ENCODE data around the gene LRRC61.
"Not testable (repeated sequence)": the region's sequence is repeated elsewhere in the genome, so short reads cannot be mapped to it uniquely, and the experiment has no call there.

The LRRC61 gene

DNA sequence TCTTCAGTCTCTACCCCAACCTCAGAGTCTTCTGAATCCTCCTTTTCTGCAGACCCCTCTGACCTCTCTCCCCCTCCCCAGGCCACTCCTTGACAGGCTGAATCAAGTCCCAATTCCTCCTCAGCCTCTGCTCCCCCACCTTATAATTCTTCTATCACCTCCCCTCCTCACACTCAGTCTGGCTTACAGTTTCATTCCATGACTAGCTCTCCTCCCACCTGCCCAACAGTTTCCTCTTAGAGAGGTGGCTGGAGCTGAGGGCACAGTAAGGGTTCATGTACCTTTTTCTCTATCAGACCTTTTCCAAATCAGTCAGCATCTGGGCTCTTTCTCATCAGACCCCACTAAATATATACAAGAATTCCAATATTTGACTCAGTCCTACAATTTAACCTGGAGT, 14.6 kb upstream of the LRRC61 start:
- no peak for DNase-seq

DNA sequence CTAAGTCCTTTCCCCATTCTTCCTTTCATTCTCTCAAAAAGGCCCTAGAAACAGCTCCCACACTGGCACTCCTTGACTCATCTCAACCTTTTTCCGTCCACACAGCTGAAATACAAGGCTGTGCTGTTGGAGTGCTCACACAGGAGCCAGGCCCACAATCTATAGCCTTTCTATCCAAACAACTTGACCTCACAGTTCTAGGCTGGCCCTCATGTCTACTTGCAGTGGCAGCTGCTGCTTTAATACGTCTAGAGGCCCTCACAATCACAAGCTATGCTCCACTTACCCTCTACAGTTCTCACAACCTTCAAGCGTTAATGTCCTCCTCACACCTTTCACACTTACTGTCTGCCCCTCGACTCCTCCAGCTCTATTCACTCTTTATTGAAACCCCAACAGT, 12.0 kb upstream of the LRRC61 start:
- DNase-seq: no peak

DNA sequence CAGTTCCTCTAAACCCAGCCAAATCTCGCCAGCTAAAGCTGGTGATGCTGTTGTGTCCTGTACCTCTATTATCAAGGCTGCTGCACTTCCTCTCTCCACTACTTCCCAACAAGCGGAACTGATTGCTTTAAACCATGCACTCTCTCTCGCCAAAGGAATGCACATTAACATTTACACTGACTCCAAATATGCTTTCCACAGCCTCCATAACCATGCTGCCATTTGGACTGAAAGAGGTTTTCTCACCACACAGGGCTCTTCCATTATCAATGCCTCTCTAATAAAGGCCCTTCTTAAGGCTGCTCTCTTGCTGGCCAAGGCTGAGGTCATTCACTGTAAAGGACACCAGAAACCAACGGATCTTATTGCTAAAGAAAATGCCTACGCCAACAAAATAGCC, 11.4 kb upstream of the LRRC61 start:
- no peak for DNase-seq

GRCh38 chr7:150312649-150313366, 10.3 kb upstream of the LRRC61 start:
- DNase-seq: not testable (repeated sequence)

GRCh38 chr7:150313367-150313809, 9.8 kb upstream of the LRRC61 start:
- DNase-seq: no peak

- no peak for DNase-seq
Observed at GRCh38 chr7:150313870-150314269, 9.3 kb upstream of the LRRC61 start.

DNA sequence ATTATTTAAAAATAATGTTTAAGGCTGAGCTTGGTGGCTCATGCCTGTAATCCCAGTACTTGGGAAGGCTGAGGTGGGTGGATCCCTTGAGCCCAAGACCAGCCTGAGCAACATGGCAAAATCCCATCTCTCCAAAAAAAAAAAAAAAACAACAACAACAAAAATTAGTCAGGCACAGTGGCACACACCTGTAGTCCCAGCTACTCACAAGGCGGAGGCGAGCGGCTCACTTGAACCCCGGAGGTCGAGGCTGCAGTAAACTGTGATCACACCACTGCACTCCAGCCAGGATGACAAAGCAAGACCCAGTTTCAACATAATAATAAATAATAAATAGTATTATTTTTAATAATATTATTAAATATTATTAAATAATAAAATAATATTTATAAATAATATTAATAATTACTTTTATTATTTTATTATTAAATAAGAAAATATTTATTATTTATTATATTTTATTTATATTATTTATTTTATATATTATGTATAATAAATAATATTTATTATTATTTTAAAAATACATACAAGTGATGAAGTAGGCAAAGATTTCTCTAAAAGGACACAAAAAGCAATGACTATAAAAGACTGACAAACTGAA, 8.4 kb upstream of the LRRC61 start:
- DNase-seq: no peak

DNA sequence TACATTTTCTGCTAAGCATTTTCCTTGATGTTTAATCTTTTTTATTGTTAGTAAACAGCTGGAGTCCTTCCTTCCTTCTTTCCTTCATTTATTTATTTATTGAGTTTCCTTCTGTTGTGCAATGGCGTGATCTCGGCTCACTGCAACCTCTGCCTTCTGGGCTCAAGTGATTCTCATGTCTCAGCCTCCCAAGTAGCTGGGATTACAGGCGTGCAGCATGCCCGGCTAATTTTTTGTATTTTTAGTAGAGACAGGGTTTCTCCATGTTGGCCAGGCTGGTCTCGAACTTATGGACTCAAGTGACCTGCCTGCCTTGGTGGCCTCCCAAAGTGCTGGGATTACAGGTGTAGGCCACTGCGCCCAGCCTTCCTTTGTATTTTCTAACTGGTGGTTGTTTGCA, 6.2 kb upstream of the LRRC61 start:
- not testable (repeated sequence) for DNase-seq

DNA sequence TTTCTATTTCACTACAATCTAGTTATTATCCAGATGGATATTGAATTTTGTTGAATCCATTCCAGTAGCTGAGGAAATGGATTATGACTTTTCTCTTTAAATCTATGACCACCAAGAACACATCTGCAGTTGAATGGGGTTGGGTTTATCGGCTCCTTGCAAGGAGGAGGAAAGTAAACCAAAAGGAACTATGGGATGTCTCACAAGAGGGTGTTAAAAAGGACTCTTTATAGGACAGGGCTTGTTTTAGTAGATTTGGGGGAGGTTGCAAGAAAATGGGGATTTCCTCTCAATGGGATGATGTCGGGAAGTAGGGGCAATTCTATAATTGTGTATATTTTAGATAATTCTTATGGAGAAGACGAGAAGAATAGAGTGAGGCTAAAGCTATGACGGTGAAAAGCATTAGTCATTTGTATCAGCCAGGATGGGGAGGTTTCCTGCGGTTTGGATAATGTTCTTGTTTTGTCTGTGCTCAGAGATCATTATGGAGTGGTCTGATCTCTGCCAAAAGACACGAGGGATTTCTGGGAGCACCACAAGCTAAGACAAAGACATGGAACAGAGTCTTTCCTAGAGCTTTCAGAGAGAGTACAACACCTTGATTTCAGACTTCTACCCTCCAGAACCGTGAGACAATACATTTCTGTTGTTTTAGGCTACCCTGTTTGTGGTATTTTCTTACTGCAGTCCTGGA, 5.3 kb upstream of the LRRC61 start:
- DNase-seq: no peak

DNA sequence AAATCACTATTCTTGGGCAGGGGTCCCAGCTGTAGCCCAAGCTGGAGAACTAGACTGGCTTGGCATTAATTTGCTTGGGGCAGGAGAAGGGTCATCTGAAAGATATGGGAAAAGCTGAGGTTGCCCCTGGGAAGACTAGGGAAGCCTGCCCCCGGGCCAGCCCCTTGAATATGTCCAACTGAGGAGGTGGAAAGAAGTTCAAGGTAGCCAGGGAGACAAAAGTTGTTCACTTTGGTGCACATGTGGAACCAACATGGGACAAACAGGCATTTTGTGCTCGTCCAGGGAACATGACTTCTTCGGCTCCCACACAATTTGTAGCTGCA, 1.4 kb upstream of the LRRC61 start:
- no peak for DNase-seq

DNA sequence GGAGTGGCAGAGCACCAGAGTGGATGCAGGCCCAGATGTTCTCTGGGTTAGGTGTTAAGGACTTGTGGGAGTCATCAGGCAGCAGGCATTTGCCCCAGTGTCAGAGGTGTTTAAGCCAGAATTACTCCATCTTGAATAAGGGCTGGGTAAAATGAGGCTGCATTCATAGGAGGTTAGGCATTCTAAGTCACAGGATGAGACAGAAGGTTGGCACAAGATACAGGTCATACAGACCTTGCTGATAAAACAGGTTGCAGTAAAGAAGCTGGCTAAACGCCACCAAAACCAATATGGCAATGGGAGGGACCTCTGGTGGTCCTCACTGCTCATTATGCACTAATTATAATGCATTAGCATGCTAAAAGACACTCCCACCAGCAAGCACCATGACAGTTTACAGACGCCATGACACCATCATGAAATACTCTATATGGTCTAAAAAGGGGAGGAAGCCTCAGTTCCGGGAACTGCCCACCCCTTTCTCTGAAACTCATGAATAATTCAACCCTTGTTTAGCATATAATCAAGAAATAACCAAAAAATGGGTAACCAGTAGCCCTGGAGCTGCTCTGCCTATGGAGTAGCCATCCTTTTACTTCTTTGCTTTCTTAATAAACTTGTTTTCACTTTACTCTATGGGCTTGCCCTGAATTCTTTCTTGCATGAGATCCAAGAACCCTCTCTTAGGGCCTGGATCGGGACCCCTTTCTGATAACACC, 882 bp upstream of the LRRC61 start:
- no peak for DNase-seq

- no peak for DNase-seq
Observed at GRCh38 chr7:150323682-150324372, 672 bp downstream of the LRRC61 start.

DNA sequence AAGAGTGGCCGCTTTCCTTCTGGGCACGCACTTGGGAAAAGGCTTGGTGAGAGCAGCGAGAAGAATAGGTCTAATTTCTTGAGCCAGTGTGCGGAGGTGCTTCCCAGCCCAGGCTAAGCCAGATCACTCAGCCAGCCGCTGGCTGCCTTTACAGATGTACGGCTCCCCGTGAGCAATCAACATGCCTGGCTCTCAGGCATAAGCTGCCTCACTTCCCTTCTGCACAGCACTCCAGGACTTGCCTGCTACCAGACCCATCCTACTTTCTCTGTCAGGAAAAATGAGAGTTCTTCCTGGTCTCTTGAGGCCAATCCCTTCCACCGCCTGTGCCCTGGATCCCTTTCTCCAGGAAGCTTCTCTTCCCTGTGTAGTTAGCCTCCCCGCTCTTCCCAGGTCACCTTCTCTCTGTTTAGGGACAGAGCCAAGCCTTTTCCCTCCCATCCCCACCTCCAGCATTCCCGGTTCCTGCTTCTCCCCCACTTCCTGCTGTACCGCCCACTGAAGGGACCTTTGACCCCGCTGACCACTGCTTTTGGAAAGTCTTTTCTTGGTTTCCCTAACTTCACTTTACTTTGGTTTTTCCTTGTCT, 1.3 kb downstream of the LRRC61 start:
- no peak for DNase-seq

- no peak for DNase-seq
Observed at GRCh38 chr7:150325110-150325611, 2.0 kb downstream of the LRRC61 start.

DNA sequence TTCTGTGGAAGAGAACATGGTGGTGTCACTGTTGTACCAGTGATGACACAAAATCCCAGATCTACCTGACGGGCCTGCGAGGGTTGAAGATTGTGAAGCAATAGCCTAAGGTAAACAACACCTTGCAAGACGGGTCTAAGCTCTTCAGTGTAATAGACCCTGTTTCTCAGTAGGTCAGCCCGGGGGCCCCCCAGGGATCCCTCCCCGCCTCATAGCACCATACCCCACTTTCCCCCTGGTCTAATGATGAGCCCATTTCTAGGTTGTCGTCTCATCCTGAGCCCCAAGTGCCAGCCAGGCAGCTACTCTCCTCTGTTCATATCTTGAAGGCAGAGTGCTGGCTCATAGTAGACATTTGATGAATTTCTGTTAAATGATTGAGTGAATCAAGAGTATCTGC, 2.7 kb downstream of the LRRC61 start:
- DNase-seq: no peak

GRCh38 chr7:150326657-150327268, 3.6 kb downstream of the LRRC61 start:
- no peak for DNase-seq

DNA sequence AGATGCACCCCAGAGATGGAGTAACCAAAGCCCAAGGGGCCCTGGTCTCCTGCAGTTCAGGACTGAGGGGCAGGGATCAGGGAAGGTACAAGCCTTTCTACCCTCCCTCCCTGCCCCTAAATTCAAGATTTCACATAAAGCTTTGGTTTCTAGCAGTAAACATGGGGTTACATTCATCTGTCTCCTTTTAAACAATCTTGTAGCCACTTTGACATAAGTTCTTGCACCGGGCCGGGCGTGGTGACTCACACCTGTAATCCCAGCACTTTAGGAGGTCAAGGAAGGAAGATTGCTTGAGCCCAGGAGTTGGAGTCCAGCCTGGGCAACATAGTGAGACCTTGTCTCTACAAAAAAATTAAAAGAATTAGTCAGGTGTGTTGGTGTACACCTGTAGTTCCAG, 4.2 kb downstream of the LRRC61 start:
- DNase-seq: no peak

DNA sequence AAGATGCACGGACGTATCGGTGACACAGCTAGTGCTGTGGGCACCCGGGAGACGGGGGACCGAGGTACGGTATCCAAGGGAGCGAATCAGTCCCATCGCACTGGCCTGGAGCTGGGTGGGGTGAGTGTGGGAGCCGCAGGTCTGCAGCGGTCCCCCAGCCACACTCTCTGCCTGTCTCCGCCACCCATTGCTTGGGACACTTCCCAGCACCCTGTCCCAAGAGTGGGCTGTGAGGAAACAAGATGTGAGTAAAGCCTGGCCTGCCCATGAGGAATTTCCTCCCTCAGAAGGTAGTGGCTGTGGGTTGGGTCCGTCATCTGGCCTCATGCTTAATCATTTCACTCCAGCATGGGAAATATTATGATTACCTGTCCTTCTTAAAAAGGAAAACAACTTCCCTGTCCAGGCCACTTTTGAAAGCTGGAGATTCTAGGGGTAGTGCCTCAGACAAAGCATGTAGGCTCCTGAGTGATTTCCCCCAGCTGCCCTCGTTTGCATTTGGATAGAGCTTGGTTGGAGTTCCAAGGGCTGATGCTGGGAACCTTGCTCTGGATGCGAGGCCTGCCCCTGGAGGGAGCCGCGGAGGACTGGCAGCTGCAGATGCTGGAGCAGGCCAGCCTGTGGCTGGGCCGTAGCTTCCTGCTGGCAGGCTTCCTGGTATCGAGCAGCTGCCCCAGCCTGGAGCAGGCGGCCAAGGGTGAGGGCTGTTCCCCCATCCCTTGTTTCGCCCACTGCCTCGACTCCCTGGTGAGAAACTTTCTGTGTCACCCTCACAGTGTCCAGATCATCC, 6.4 kb downstream of the LRRC61 start:
- no peak for DNase-seq

GRCh38 chr7:150330211-150330885, 7.2 kb downstream of the LRRC61 start:
- no peak for DNase-seq

- DNase-seq: no peak
Observed at GRCh38 chr7:150332852-150333635, 9.9 kb downstream of the LRRC61 start.

Measured in cortex of kidney (tissue), 1 donor.